SK-N-SH (cell line): Measurements from ENCODE around the gene PCGF3. TPM values are rescaled to one million over a fixed set of nuclear protein-coding genes. Genes with fewer than 3 reads are reported as not detected.

ENCODE experiments used
- CTCF ChIA-PET: fragments of 300-600, 350-600 bp; formaldehyde crosslinking; extraction: SDS; loops from one replicate; lab custom pipeline; 2021; lab: Yijun Ruan, JAX
- POLR2A ChIA-PET: fragments of 350-600 bp; sonication (Branson Sonifier 250); formaldehyde crosslinking; extraction: SDS; loops from one replicate; lab custom pipeline; 2020; ENCODE audit warnings: antibody characterized with exemption, inconsistent platforms; lab: Yijun Ruan, JAX
- DNase-seq: peaks from one replicate; pipeline ENCODE4 v3.0.0; 2012
- H2AFZ ChIP-seq: fragments of 200-600 bp; sonication (generic); 2 replicates; pipeline ENCODE4 v1.8.1; 2016; ENCODE audit warnings: antibody characterized with exemption, mild to moderate bottlenecking, low read depth
- H3F3A ChIP-seq: fragments of 200-600 bp; sonication (generic); replicated peaks from 2 replicates; pipeline ENCODE3; 2016; ENCODE audit warnings: antibody characterized with exemption, mild to moderate bottlenecking; ENCODE audit not compliant: insufficient read depth
- H3K27ac ChIP-seq, 2 experiments: fragments of 200-500 bp in 1 of 2; fragments of 200-600 bp in 1 of 2; sonication (Bioruptor generic) in 1 of 2; sonication (generic), shearing (Covaris generic) in 1 of 2; 2 replicates each; pipeline versions ENCODE4 v1.5.1 to v1.6.1; 2014 to 2016; ENCODE audit warnings: low read depth in 2 of 2, inconsistent platforms in 1 of 2, low read length in 1 of 2, mild to moderate bottlenecking in 1 of 2, mixed read lengths in 1 of 2
- H3K27me3 ChIP-seq: fragments of 200-600 bp; sonication (generic), shearing (Covaris generic); 2 replicates; pipeline ENCODE4 v1.6.1; 2016; ENCODE audit warnings: mixed run types; ENCODE audit not compliant: insufficient read depth
- H3K36me3 ChIP-seq, 2 experiments: fragments of 200-500 bp in 1 of 2; fragments of 200-600 bp in 1 of 2; sonication (Bioruptor generic) in 1 of 2; sonication (generic) in 1 of 2; replicated peaks in 1 of 2; 2 replicates each; pipeline versions ENCODE3 to v1.5.1; 2014 to 2016; ENCODE audit warnings: low read length in 1 of 2, mild to moderate bottlenecking in 1 of 2; ENCODE audit not compliant: insufficient read depth in 2 of 2, control insufficient read depth in 1 of 2
- H3K4me1 ChIP-seq, 2 experiments: fragments of 200-500 bp in 1 of 2; fragments of 200-600 bp in 1 of 2; sonication (Bioruptor generic) in 1 of 2; sonication (generic), shearing (Covaris generic) in 1 of 2; 2 replicates each; pipeline versions ENCODE4 v1.5.1 to v1.6.1; 2014 to 2016; ENCODE audit warnings: low read depth in 1 of 2, low read length in 1 of 2, mixed run types in 1 of 2; ENCODE audit not compliant: insufficient read depth in 2 of 2, control insufficient read depth in 1 of 2
- H3K4me2 ChIP-seq: fragments of 200-600 bp; sonication (generic), shearing (Covaris generic); 2 replicates; pipeline ENCODE4 v1.6.1; 2017; ENCODE audit warnings: mixed run types
- H3K4me3 ChIP-seq, 2 experiments: fragments of 200-500 bp in 1 of 2; fragments of 200-600 bp in 1 of 2; sonication (Bioruptor generic) in 1 of 2; sonication (generic), shearing (Covaris generic) in 1 of 2; 2 replicates each; pipeline versions ENCODE4 v1.5.1 to v1.8.1; 2014 to 2016; ENCODE audit warnings: low read depth in 2 of 2, inconsistent platforms in 1 of 2, low read length in 1 of 2, mild to moderate bottlenecking in 1 of 2, mixed read lengths in 1 of 2, moderate library complexity in 1 of 2
- H3K79me2 ChIP-seq: fragments of 200-600 bp; sonication (generic); 2 replicates; pipeline ENCODE4 v1.8.1; 2017; ENCODE audit warnings: mild to moderate bottlenecking; ENCODE audit not compliant: insufficient read depth
- H3K9ac ChIP-seq: fragments of 200-600 bp; sonication (generic); 2 replicates; pipeline ENCODE4 v1.6.1; 2017; ENCODE audit warnings: mixed run types
- H3K9me2 ChIP-seq: fragments of 200-600 bp; sonication (generic); 2 replicates; pipeline ENCODE4 v1.6.1; 2017; ENCODE audit warnings: mixed run types
- H3K9me3 ChIP-seq: fragments of 200-600 bp; sonication (generic); 2 replicates; pipeline ENCODE4 v1.6.1; 2017; ENCODE audit warnings: mixed run types, mild to moderate bottlenecking, moderate library complexity
- H4K20me1 ChIP-seq: fragments of 200-600 bp; sonication (generic); 2 replicates; pipeline ENCODE4 v1.6.1; 2017; ENCODE audit warnings: mild to moderate bottlenecking, mixed run types; ENCODE audit not compliant: insufficient read depth
- CHD2 ChIP-seq: fragments of 150-350 bp; IDR thresholded peaks from 2 replicates; pipeline ENCODE4 v1.6.1; 2018; ENCODE audit warnings: low read length; ENCODE audit not compliant: partially characterized antibody
- CTCF ChIP-seq: fragments of 200-600 bp; sonication (generic); IDR thresholded peaks from 2 replicates; pipeline ENCODE4 v1.6.1; 2017; ENCODE audit warnings: antibody characterized with exemption, mild to moderate bottlenecking, moderate library complexity
- ELF1 ChIP-seq: IDR thresholded peaks from 2 replicates; pipeline ENCODE4 v1.4.0; 2012
- EZH2phosphoT487 ChIP-seq: fragments of 200-600 bp; sonication (generic); IDR thresholded peaks from 2 replicates; pipeline ENCODE4 v1.6.1; 2017; ENCODE audit warnings: low read depth, mixed run types, mild to moderate bottlenecking, antibody characterized with exemption, moderate library complexity, borderline replicate concordance
- GABPA ChIP-seq: IDR thresholded peaks from 2 replicates; pipeline ENCODE4 v1.4.0; 2012; ENCODE audit warnings: low read depth, mild to moderate bottlenecking
- GATA2 ChIP-seq: sonication (generic); formaldehyde crosslinking; IDR thresholded peaks from 2 replicates; pipeline ENCODE4 v1.5.0; 2020; ENCODE audit warnings: mild to moderate bottlenecking, missing genetic modification reagents
- JUND ChIP-seq: IDR thresholded peaks from 2 replicates; pipeline ENCODE4 v1.4.0; 2012
- MAX ChIP-seq: IDR thresholded peaks from 2 replicates; pipeline ENCODE4 v1.4.0; 2012; ENCODE audit warnings: low read depth
- MXI1 ChIP-seq: IDR thresholded peaks from 2 replicates; pipeline ENCODE4 v1.6.1; 2012; ENCODE audit warnings: mild to moderate bottlenecking, low read depth, low read length, improper control_type of control experiment
- NFIC ChIP-seq: IDR thresholded peaks from 2 replicates; pipeline ENCODE4 v1.4.0; 2012; ENCODE audit warnings: borderline replicate concordance
- PBX3 ChIP-seq: IDR thresholded peaks from 2 replicates; pipeline ENCODE4; 2012
- POLR2AphosphoS5 ChIP-seq: IDR thresholded peaks from 2 replicates; pipeline ENCODE4 v1.6.1; 2012; ENCODE audit warnings: low read depth, low read length
- RXRA ChIP-seq: IDR thresholded peaks from 2 replicates; pipeline ENCODE4 v1.4.0; 2012; ENCODE audit warnings: low read depth, mild to moderate bottlenecking, borderline replicate concordance
- TEAD4 ChIP-seq: IDR thresholded peaks from 2 replicates; pipeline ENCODE4 v1.4.0; 2012; ENCODE audit warnings: mild to moderate bottlenecking, borderline replicate concordance; ENCODE audit not compliant: insufficient read depth
- USF2 ChIP-seq: fragments of 150-350 bp; IDR thresholded peaks from 2 replicates; pipeline ENCODE4 v1.6.1; 2017; ENCODE audit warnings: antibody characterized with exemption, low read length, low read depth, borderline replicate concordance
- ZBTB33 ChIP-seq: IDR thresholded peaks from 2 replicates; pipeline ENCODE4 v1.4.0; 2012; ENCODE audit warnings: low read depth, borderline replicate concordance
- WGBS: methylation state at CpG from one replicate; pipeline ENCODE4 v1.1.6; 2017; ENCODE audit warnings: low lambda C conversion rate; 5-methylcytosine and 5-hydroxymethylcytosine counted together
- polyA plus RNA-seq, 3 experiments: library from polyadenylated mRNA; depleted of rRNA; stranded (reverse); fragments of >200 nt; gene quantifications; 2 replicates each; pipeline ENCODE4 v1.2.3, GENCODE V29; 2012

Gene PCGF3
- polyA plus RNA-seq, 1 of the 3 experiments (the other 2 are of a cell fraction) = 44.8 TPM

- no peak overlapping the region for H3K4me2 ChIP-seq
- WGBS = 95% methylated on average over 13 of the region's 22 CpGs
- no peak overlapping the region for H2AFZ ChIP-seq
- peaks cover 10% of the 10 kb centered on the region for H3F3A ChIP-seq
- no peaks in the 10 kb centered on the region for H3K4me1 ChIP-seq
- peaks cover 18% of the 10 kb centered on the region for H4K20me1 ChIP-seq
- H3K27me3 ChIP-seq = no peaks in the 10 kb centered on the region
- no peaks in the 10 kb centered on the region for H3K9me2 ChIP-seq
- TF ChIP-seq PBX3 = no peak
- no peak for TF ChIP-seq CTCF
- no peak for TF ChIP-seq MXI1
- TF ChIP-seq RXRA = no peak
- TF ChIP-seq POLR2AphosphoS5 = no peak
- TF ChIP-seq GABPA = no peak
- TF ChIP-seq USF2 = no peak
- no peak for TF ChIP-seq MAX
- TF ChIP-seq ELF1 = no peak
- TF ChIP-seq NFIC = no peak
- TF ChIP-seq JUND = no peak
- no peak for TF ChIP-seq CHD2
- no peak for TF ChIP-seq EZH2phosphoT487
- TF ChIP-seq TEAD4 = no peak
- no peak for TF ChIP-seq ZBTB33
- TF ChIP-seq GATA2 (CRISPR knock-in tag) = no peak
- no peak for DNase-seq
- H3K9me3 ChIP-seq = no peaks in the 10 kb centered on the region
- 0 out of 2 replicates have a peak, but pooled peaks cover 4% of the 10 kb centered on the region for H3K79me2 ChIP-seq
- H3K4me3 ChIP-seq = no peak overlapping the region
- H3K36me3 ChIP-seq = peaks cover 33 to 53% of the 10 kb centered on the region in 2 experiments
- ChIA-PET CTCF (interaction anchor here (0.8 kb wide), 1 partner anchor 248 kb away, joined by 3 read pairs; no protein-coding TSS in a partner anchor), POLR2A (no interaction called here)
- H3K9ac ChIP-seq = no peak overlapping the region
- no peak overlapping the region for H3K27ac ChIP-seq
Observed at GRCh38 chr4:739569-739968, 33.9 kb downstream of the PCGF3 start.
